GM06990 (cell line): Measurements from ENCODE around the gene DCUN1D2.

Source experiments
- DNase-seq: peaks from one replicate; pipeline ENCODE4 v3.0.0-alpha.2; 2011; ENCODE audit not compliant: insufficient read length; ENCODE audit errors: extremely low read depth
- H3K27me3 ChIP-seq: replicated peaks from 2 replicates; pipeline ENCODE4 v1.6.0; 2011; ENCODE audit warnings: low read length; ENCODE audit not compliant: control insufficient read depth, insufficient read depth
- H3K36me3 ChIP-seq: 2 replicates; pipeline ENCODE4 v1.5.1; 2011; ENCODE audit warnings: low read length; ENCODE audit not compliant: control insufficient read depth, insufficient read depth
- H3K4me3 ChIP-seq: replicated peaks from 2 replicates; pipeline ENCODE4 v1.5.1; 2011; ENCODE audit warnings: low read depth, mild to moderate bottlenecking, control low read depth, low read length
- TF ChIP-seq, protein P1 (sequence below): IDR thresholded peaks from 2 replicates; pipeline ENCODE4 v1.5.1; 2011; ENCODE audit warnings: low read length, control low read depth, mild to moderate bottlenecking, inconsistent platforms; ENCODE audit not compliant: insufficient read depth, poor library complexity, severe bottlenecking

The DCUN1D2 gene

DNA sequence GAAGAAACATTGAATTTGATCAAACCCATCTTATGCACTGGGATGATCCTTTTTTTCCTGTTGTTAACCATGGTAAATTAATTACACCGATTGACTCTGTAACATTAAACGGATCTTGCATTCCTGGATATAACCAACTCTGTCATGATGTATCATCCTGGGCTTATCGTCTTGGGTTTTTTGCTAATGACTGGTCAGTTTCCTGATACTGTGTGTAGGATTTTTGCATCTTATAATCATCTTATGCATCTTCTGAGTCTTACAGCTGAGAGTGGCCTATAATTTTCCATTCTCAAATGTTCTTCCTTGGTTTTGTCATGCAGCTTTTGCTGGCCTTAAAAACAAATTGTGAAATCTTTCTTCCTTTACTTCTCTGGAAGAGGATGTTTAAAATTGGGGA lies 12.8 kb downstream of the DCUN1D2 start:
- DNase-seq, result no peak
- no peak overlapping the region for H3K4me3 ChIP-seq
- peaks cover 15% of the 10 kb centered on the region for H3K36me3 ChIP-seq
- TF ChIP-seq, protein P1, sequence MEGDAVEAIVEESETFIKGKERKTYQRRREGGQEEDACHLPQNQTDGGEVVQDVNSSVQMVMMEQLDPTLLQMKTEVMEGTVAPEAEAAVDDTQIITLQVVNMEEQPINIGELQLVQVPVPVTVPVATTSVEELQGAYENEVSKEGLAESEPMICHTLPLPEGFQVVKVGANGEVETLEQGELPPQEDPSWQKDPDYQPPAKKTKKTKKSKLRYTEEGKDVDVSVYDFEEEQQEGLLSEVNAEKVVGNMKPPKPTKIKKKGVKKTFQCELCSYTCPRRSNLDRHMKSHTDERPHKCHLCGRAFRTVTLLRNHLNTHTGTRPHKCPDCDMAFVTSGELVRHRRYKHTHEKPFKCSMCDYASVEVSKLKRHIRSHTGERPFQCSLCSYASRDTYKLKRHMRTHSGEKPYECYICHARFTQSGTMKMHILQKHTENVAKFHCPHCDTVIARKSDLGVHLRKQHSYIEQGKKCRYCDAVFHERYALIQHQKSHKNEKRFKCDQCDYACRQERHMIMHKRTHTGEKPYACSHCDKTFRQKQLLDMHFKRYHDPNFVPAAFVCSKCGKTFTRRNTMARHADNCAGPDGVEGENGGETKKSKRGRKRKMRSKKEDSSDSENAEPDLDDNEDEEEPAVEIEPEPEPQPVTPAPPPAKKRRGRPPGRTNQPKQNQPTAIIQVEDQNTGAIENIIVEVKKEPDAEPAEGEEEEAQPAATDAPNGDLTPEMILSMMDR, result no peak
- no peaks in the 10 kb centered on the region for H3K27me3 ChIP-seq

DNA sequence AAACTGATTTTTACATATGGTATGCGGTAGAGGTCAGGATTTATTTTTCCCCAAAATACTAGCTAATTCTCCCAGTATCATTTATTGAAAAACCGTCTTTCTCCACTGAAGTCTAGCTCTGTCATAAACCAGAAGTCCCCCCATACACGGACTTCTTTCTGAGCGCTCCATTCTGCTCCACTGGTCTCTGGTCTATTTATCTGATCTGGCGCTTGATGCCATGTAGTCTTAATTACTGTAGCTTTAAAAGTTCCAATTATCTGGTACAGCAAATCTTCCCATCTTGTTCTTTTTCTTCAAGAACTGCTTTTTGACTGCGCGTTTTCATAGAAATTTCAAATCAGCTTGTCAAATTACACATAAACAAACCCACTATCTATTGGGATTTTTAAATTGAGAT lies 13.7 kb downstream of the DCUN1D2 start:
- Histone ChIP-seq H3K36me3 (peaks cover 15% of the 10 kb centered on the region), H3K27me3 (no peaks in the 10 kb centered on the region), H3K4me3 (no peak overlapping the region)
- DNase-seq, result no peak
- TF ChIP-seq, protein P1, result no peak

DNA sequence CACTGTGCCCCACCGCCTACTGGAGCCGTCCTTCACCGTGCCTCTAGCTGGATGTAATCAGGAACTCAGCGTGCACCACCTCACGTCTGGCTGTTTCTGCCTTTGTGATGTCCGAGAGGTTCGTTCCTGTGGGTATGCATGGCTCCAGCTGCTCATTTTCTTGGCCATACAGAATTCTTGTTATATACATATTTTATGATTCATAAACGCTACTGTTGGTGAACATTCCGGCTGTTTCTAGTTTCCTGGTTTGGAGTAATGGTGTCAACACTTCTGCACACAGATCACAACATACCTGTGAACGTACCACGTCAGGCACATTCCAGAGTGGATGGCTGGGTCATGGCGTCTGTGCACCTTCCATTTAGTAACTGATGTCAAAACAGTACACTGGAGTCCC lies 14.6 kb downstream of the DCUN1D2 start:
- Histone ChIP-seq H3K4me3 (no peak overlapping the region), H3K27me3 (no peaks in the 10 kb centered on the region), H3K36me3 (peaks cover 15% of the 10 kb centered on the region)
- DNase-seq, result no peak
- TF ChIP-seq, protein P1, result no peak

DNA sequence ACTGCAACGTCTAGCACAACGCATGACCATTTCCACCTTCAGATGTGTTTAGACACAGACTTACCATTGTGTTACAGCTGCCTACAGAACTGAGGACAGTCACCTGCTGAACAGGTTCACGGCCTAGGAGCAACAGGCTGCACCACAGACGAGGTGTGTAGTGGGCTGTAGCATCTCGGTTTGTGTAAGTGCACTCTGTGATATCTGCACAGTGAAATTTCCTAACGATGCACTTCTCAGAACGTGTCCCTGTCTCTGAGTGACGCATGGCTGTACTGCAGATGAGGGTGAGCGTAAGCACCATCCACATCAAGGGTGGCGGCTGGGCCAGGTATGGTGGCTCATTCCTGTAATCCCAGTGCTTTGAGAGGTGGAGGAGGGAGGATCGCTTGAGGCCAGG lies 15.2 kb downstream of the DCUN1D2 start:
- H3K36me3 ChIP-seq, result peaks cover 15% of the 10 kb centered on the region
- no peak overlapping the region for H3K4me3 ChIP-seq
- TF ChIP-seq, protein P1, result no peak

DNA sequence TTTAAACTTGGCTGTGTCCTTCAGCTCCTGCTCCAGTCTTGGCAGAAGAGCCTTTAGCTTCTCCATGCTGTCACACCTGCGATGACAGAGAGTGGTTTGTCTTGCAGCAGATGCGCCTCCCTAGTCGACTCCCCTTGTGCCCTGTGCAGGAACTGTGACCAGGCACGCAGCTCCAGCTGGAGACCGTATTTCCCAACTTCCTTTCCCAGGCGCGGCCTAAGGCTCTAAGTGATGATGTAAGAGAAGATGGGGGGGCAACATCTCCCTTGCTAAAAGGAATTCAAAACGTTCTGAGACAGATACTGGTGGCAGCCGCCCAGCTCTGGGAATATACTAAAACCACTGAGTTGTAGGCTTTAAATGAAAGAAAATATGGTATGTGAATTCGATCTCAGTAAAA lies 16.3 kb downstream of the DCUN1D2 start:
- peaks cover 12% of the 10 kb centered on the region for H3K36me3 ChIP-seq
- TF ChIP-seq, protein P1, result no peak
- no peak for DNase-seq
- no peaks in the 10 kb centered on the region for H3K27me3 ChIP-seq
- no peak overlapping the region for H3K4me3 ChIP-seq

More for the DNA sequence above, 15.2 kb downstream of the DCUN1D2 start:
- H3K27me3 ChIP-seq, result no peaks in the 10 kb centered on the region
- no peak for DNase-seq

DNA sequence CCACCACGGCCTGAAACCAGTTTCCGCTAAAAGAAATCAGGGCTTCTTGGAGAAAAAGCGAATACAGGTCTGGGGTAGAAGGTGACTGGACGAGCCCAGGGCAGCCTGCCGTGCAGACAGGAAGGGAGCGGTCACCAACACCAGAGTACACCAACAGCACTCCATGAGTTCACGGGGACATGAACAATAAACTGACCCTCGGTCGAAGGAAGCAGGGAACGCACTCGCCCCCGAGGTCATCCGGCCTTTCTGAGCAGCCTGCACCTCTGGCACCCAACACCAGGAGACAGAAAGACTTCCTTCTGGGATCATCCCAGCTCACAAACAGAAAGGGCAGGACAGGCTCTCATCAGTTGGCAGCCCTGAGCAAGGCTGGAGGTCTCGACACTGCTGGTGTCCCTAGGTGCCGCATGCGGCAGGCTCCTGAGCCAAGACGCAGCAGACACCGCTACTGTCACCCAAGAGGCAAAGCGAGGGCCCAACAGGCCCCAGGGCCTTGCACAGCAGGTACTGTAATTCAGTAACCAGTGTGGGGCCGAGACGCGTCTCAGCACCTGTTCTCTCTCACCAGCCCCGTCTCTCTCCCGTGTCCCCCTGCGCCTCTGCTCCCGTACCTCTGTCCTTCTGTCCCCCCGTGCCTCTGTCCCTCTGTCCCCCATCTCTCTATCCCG lies 18.0 kb downstream of the DCUN1D2 start:
- H3K36me3 ChIP-seq, result peaks cover 14% of the 10 kb centered on the region
- no peaks in the 10 kb centered on the region for H3K27me3 ChIP-seq
- no peak overlapping the region for H3K4me3 ChIP-seq
- TF ChIP-seq, protein P1, result no peak
- no peak for DNase-seq
